ENCODE data around the gene NHLRC2.
A peak's percentile ranks its signal among the peaks of the same experiment; 100 is the strongest.

- peak in 1 of 2 experiments; percentile 38; a peak in 1 of 3 replicates for TF ChIP-seq EGR1 (IDR thresholded peaks at IDR 0.05; ENCODE audit: borderline replicate concordance in 1 of 2, low read depth in 2 of 2, low read length in 2 of 2)
- TF ChIP-seq CREB1 (IDR thresholded peaks at IDR 0.05; ENCODE audit: low read depth) = no peak
- no peak for TF ChIP-seq POLR2A (IDR thresholded peaks at IDR 0.05; ENCODE audit: low read depth, low read length)
- no peak for TF ChIP-seq POLR2AphosphoS5 (IDR thresholded peaks at IDR 0.05; ENCODE audit: low read length)
- TF ChIP-seq MXI1 (IDR thresholded peaks at IDR 0.05; ENCODE audit: low read depth, low read length) = no peak
- TF ChIP-seq, protein P1, sequence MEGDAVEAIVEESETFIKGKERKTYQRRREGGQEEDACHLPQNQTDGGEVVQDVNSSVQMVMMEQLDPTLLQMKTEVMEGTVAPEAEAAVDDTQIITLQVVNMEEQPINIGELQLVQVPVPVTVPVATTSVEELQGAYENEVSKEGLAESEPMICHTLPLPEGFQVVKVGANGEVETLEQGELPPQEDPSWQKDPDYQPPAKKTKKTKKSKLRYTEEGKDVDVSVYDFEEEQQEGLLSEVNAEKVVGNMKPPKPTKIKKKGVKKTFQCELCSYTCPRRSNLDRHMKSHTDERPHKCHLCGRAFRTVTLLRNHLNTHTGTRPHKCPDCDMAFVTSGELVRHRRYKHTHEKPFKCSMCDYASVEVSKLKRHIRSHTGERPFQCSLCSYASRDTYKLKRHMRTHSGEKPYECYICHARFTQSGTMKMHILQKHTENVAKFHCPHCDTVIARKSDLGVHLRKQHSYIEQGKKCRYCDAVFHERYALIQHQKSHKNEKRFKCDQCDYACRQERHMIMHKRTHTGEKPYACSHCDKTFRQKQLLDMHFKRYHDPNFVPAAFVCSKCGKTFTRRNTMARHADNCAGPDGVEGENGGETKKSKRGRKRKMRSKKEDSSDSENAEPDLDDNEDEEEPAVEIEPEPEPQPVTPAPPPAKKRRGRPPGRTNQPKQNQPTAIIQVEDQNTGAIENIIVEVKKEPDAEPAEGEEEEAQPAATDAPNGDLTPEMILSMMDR (IDR thresholded peaks at IDR 0.05 in 2 of 3, conservative IDR thresholded peaks at IDR 0.05 in 1 of 3; ENCODE audit: control insufficient read depth in 2 of 3, extremely low read depth in 1 of 3, insufficient read depth in 1 of 3, low read depth in 3 of 3, low read length in 3 of 3) = no peak
- TF ChIP-seq, protein P2, sequence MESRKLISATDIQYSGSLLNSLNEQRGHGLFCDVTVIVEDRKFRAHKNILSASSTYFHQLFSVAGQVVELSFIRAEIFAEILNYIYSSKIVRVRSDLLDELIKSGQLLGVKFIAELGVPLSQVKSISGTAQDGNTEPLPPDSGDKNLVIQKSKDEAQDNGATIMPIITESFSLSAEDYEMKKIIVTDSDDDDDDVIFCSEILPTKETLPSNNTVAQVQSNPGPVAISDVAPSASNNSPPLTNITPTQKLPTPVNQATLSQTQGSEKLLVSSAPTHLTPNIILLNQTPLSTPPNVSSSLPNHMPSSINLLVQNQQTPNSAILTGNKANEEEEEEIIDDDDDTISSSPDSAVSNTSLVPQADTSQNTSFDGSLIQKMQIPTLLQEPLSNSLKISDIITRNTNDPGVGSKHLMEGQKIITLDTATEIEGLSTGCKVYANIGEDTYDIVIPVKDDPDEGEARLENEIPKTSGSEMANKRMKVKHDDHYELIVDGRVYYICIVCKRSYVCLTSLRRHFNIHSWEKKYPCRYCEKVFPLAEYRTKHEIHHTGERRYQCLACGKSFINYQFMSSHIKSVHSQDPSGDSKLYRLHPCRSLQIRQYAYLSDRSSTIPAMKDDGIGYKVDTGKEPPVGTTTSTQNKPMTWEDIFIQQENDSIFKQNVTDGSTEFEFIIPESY (IDR thresholded peaks at IDR 0.05) = no peak
- TF ChIP-seq E2F8 (IDR thresholded peaks at IDR 0.05; ENCODE audit: low read depth, partially characterized antibody) = no peak
- no peak for TF ChIP-seq SREBF2 (IDR thresholded peaks at IDR 0.05; ENCODE audit: low read length)
- TF ChIP-seq, protein P3, sequence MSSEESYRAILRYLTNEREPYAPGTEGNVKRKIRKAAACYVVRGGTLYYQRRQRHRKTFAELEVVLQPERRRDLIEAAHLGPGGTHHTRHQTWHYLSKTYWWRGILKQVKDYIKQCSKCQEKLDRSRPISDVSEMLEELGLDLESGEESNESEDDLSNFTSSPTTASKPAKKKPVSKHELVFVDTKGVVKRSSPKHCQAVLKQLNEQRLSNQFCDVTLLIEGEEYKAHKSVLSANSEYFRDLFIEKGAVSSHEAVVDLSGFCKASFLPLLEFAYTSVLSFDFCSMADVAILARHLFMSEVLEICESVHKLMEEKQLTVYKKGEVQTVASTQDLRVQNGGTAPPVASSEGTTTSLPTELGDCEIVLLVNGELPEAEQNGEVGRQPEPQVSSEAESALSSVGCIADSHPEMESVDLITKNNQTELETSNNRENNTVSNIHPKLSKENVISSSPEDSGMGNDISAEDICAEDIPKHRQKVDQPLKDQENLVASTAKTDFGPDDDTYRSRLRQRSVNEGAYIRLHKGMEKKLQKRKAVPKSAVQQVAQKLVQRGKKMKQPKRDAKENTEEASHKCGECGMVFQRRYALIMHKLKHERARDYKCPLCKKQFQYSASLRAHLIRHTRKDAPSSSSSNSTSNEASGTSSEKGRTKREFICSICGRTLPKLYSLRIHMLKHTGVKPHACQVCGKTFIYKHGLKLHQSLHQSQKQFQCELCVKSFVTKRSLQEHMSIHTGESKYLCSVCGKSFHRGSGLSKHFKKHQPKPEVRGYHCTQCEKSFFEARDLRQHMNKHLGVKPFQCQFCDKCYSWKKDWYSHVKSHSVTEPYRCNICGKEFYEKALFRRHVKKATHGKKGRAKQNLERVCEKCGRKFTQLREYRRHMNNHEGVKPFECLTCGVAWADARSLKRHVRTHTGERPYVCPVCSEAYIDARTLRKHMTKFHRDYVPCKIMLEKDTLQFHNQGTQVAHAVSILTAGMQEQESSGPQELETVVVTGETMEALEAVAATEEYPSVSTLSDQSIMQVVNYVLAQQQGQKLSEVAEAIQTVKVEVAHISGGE (CRISPR knock-in tag; IDR thresholded peaks at IDR 0.05) = no peak
- TF ChIP-seq SPI1 (IDR thresholded peaks at IDR 0.05; ENCODE audit: borderline replicate concordance, insufficient read depth, low read depth, low read length) = no peak
- TF ChIP-seq USF1 (IDR thresholded peaks at IDR 0.05; ENCODE audit: borderline replicate concordance, extremely low read length, insufficient read depth, low read depth, low read length) = no peak
- TF ChIP-seq FOXK2 (IDR thresholded peaks at IDR 0.05) = no peak
- TF ChIP-seq BHLHE40 (IDR thresholded peaks at IDR 0.05; ENCODE audit: borderline replicate concordance in 1 of 2, low read depth in 2 of 2, low read length in 1 of 2) = no peak
These were observed 104.3 kb downstream of the NHLRC2 start for GRCh38 chr10:113958631-113959382.
